Measurements from ENCODE around the gene ARIH2. TPM values are rescaled to one million over a fixed set of nuclear protein-coding genes. Genes with fewer than 3 reads are reported as not detected.
A peak's percentile ranks its signal among the peaks of the same experiment; 100 is the strongest.

ARIH2 gene
- total and polyA plus RNA-seq, 2 donors (not counting 3 experiments of a cell fraction or from before 2014, with no cell fraction given): 59.7 to 85.5 TPM

- ChIA-PET CTCF (interaction anchor here (1.1 to 4.8 kb wide), 2 partner anchors 14 to 28 kb away, joined by 3 to 25 read pairs; partner anchors contain the start of genes NDUFAF3 and WDR6), POLR2A (interaction anchor here (5.4 kb wide), 1 partner anchor 14 kb away, joined by 40 read pairs; the partner anchor contains the start of gene WDR6)
- no peak for FAIRE-seq
- DNase-seq (ENCODE audit: low read depth, low spot score): no peak
- no peak overlapping the region for H3K4me3 ChIP-seq (replicated peaks in 1 of 3; ENCODE audit: insufficient read depth in 1 of 3, low read depth in 1 of 3, low read length in 3 of 3)
- BruUV-seq (replicated peaks): no TSS peak
- TF ChIP-seq GATA2 (IDR thresholded peaks at IDR 0.05; ENCODE audit: insufficient read depth, insufficient read length, low read depth, low read length): peak; percentile 35
- no peak for TF ChIP-seq MYC (IDR thresholded peaks at IDR 0.05; ENCODE audit: low read depth, low read length)
- no peak for TF ChIP-seq JUN (IDR thresholded peaks at IDR 0.05; ENCODE audit: borderline replicate concordance, insufficient read depth, insufficient read length, low read depth)
- TF ChIP-seq FOS (IDR thresholded peaks at IDR 0.05; ENCODE audit: borderline replicate concordance, insufficient read depth, low read length): no peak
- TF ChIP-seq POLR2AphosphoS5 (IDR thresholded peaks at IDR 0.05; ENCODE audit: insufficient read depth, low read depth, low read length): no peak
- peaks cover 20% of the 10 kb centered on the region for H3K4me1 ChIP-seq (ENCODE audit: control insufficient read depth, extremely low read depth, insufficient read depth, low read length)
- no peaks in the 10 kb centered on the region for H3K9me3 ChIP-seq (replicated peaks; ENCODE audit: control insufficient read depth, insufficient read depth, low read length)
- no peaks in the 10 kb centered on the region for H3K9me1 ChIP-seq (replicated peaks; ENCODE audit: control insufficient read depth, extremely low read depth, insufficient read depth, low read length)
- peaks cover 0 to 3% of the 10 kb centered on the region in 2 experiments for H3K36me3 ChIP-seq (ENCODE audit: control insufficient read depth in 2 of 2, extremely low read depth in 1 of 2, insufficient read depth in 2 of 2, low read length in 2 of 2)
- intact Hi-C loops (cut with micrococcal nuclease): no loop called here
- no peak overlapping the region for H3K9ac ChIP-seq (replicated peaks; ENCODE audit: extremely low read depth, insufficient read depth, low read length)
- H4K20me1 ChIP-seq (replicated peaks; ENCODE audit: control insufficient read depth, extremely low read depth, insufficient read depth, low read length): no peaks in the 10 kb centered on the region
- H3K4me2 ChIP-seq (ENCODE audit: insufficient read depth, low read length): no peak overlapping the region
- H3K27ac ChIP-seq (ENCODE audit: insufficient read depth, low read depth, low read length): no peak overlapping the region
- no peak overlapping the region for H2AFZ ChIP-seq (ENCODE audit: low read depth, low read length)
- H3K79me2 ChIP-seq (ENCODE audit: control insufficient read depth, insufficient read depth, low read length): peaks cover 19% of the 10 kb centered on the region
- dilution Hi-C loops (cut with MboI; ENCODE audit: extremely low pct_ligation_motif_present, low sequenced_read_pairs): no loop called here
- no peaks in the 10 kb centered on the region for H3K27me3 ChIP-seq (ENCODE audit: control insufficient read depth in 2 of 2, insufficient read depth in 2 of 2, low read length in 2 of 2)
These were observed 75.2 kb downstream of the ARIH2 start for GRCh38 chr3:48993834-48994233.

DNA sequence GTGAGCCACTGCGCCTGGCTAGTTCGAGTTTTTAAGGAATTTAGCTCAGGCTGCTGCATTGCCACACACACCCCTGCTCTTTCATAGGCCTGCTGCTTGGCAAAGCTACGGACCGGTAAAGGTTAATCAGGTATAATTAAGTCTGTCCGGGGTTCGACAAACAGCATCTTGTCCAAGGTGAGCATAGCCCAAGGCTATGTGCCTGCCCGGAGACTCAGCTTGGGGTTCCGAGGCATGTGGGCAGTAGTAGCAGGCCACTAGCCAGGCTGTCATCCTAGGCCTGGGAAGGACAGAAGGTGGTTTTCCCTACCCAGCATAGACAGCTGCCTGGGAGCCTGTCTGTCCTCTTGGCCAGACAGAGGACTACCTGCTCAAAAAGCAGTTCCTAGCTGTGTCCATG lies 78.0 kb downstream of the ARIH2 start:
- no TSS peak for BruUV-seq (replicated peaks)
- no peak for TF ChIP-seq POLR2A (IDR thresholded peaks at IDR 0.05; ENCODE audit: low read depth, low read length)
- POLR2A ChIA-PET: interaction anchor here (0.5 kb wide), 1 partner anchor 205 kb away, joined by 8 read pairs; no protein-coding TSS in a partner anchor
- Histone ChIP-seq H4K20me1 (replicated peaks; ENCODE audit: control insufficient read depth, extremely low read depth, insufficient read depth, low read length) (no peaks in the 10 kb centered on the region), H3K4me1 (ENCODE audit: control insufficient read depth, extremely low read depth, insufficient read depth, low read length) (peaks cover 3% of the 10 kb centered on the region), H3K4me3 (replicated peaks in 1 of 3; ENCODE audit: insufficient read depth in 1 of 3, low read depth in 1 of 3, low read length in 3 of 3) (no peak overlapping the region), H3K9ac (replicated peaks; ENCODE audit: extremely low read depth, insufficient read depth, low read length) (no peak overlapping the region), H3K9me1 (replicated peaks; ENCODE audit: control insufficient read depth, extremely low read depth, insufficient read depth, low read length) (no peaks in the 10 kb centered on the region), H3K27me3 (ENCODE audit: control insufficient read depth in 2 of 2, insufficient read depth in 2 of 2, low read length in 2 of 2) (no peaks in the 10 kb centered on the region), H3K9me3 (replicated peaks; ENCODE audit: control insufficient read depth, insufficient read depth, low read length) (no peaks in the 10 kb centered on the region), H3K79me2 (ENCODE audit: control insufficient read depth, insufficient read depth, low read length) (peaks cover 5% of the 10 kb centered on the region), H3K27ac (ENCODE audit: insufficient read depth, low read depth, low read length) (no peak overlapping the region), H2AFZ (ENCODE audit: low read depth, low read length) (no peak overlapping the region), H3K4me2 (ENCODE audit: insufficient read depth, low read length) (no peak overlapping the region), H3K36me3 (ENCODE audit: control insufficient read depth in 2 of 2, extremely low read depth in 1 of 2, insufficient read depth in 2 of 2, low read length in 2 of 2) (peaks cover 0 to 3% of the 10 kb centered on the region in 2 experiments)
- dilution Hi-C loops (cut with MboI; ENCODE audit: extremely low pct_ligation_motif_present, low sequenced_read_pairs) (no loop called here), intact Hi-C loops (cut with micrococcal nuclease) (no loop called here)
- DNase-seq (ENCODE audit: low read depth, low spot score) (no peak), FAIRE-seq (no peak)
- CTCF ChIA-PET: interaction anchor here (1.3 to 4.8 kb wide), 3 partner anchors 9 to 12 kb away, joined by 3 to 25 read pairs (median 8); partner anchors contain the start of gene WDR6

Data from endothelial cell of umbilical vein (primary cell).